ES-I3 (cell line): ENCODE results near the gene ASPG.
"Not testable (repeated sequence)": the region's sequence is repeated elsewhere in the genome, so short reads cannot be mapped to it uniquely, and the experiment has no call there.

ENCODE experiments used
- H3K36me3 ChIP-seq: 2 replicates; pipeline ENCODE4 v1.6.1; 2013; ENCODE audit warnings: mild to moderate bottlenecking, low read length, control low read depth, moderate library complexity; ENCODE audit not compliant: insufficient read depth
- H3K4me1 ChIP-seq: 2 replicates; pipeline ENCODE4 v1.6.1; 2013; ENCODE audit warnings: mild to moderate bottlenecking, control low read depth, low read length; ENCODE audit not compliant: insufficient read depth
- H3K9ac ChIP-seq: 2 replicates; pipeline ENCODE4 v1.6.1; 2013; ENCODE audit warnings: low read depth, mild to moderate bottlenecking, low read length, moderate library complexity
- H3K9me3 ChIP-seq: 2 replicates; pipeline ENCODE4 v1.6.1; 2013; ENCODE audit warnings: mild to moderate bottlenecking, low read length, moderate library complexity; ENCODE audit not compliant: control insufficient read depth, insufficient read depth

The ASPG gene

GRCh38 chr14:104150136-104151025 is 64.9 kb downstream of the ASPG start:
- peaks cover 28% of the 10 kb centered on the region for H3K4me1 ChIP-seq
- no peaks in the 10 kb centered on the region for H3K36me3 ChIP-seq
- no peaks in the 10 kb centered on the region for H3K9me3 ChIP-seq
- H3K9ac ChIP-seq: no peak overlapping the region

GRCh38 chr14:104151026-104151381 is 65.5 kb downstream of the ASPG start:
- Histone ChIP-seq H3K9me3 (no peaks in the 10 kb centered on the region), H3K36me3 (no peaks in the 10 kb centered on the region), H3K4me1 (peaks cover 28% of the 10 kb centered on the region), H3K9ac (no peak overlapping the region)

- no peaks in the 10 kb centered on the region for H3K36me3 ChIP-seq
- peaks cover 28% of the 10 kb centered on the region for H3K4me1 ChIP-seq
- no peaks in the 10 kb centered on the region for H3K9me3 ChIP-seq
- no peak overlapping the region for H3K9ac ChIP-seq
These were observed 66.2 kb downstream of the ASPG start for GRCh38 chr14:104151566-104152245.

GRCh38 chr14:104152246-104152575 is 66.7 kb downstream of the ASPG start:
- Histone ChIP-seq H3K36me3 (no peaks in the 10 kb centered on the region), H3K9me3 (no peaks in the 10 kb centered on the region), H3K4me1 (peaks cover 28% of the 10 kb centered on the region), H3K9ac (no peak overlapping the region)

- peaks cover 26% of the 10 kb centered on the region for H3K4me1 ChIP-seq
These were observed 67.3 kb downstream of the ASPG start for GRCh38 chr14:104152686-104153393.

GRCh38 chr14:104153394-104153755 is 67.9 kb downstream of the ASPG start:
- not testable (repeated sequence) for H3K36me3 ChIP-seq, H3K9ac ChIP-seq, H3K9me3 ChIP-seq
- peaks cover 20% of the 10 kb centered on the region; the same call in 1 of the 2 replicates for H3K4me1 ChIP-seq

More at GRCh38 chr14:104152686-104153393, 67.3 kb downstream of the ASPG start:
- Histone ChIP-seq H3K9me3 (no peaks in the 10 kb centered on the region), H3K36me3 (no peaks in the 10 kb centered on the region), H3K9ac (no peak overlapping the region)

GRCh38 chr14:104154246-104154645 is 68.7 kb downstream of the ASPG start:
- H3K9me3 ChIP-seq: no peaks in the 10 kb centered on the region
- no peaks in the 10 kb centered on the region for H3K36me3 ChIP-seq
- H3K4me1 ChIP-seq: peaks cover 14% of the 10 kb centered on the region; the same call in 1 of the 2 replicates

GRCh38 chr14:104155513-104155912 is 70.0 kb downstream of the ASPG start:
- H3K9me3 ChIP-seq: no peaks in the 10 kb centered on the region
- peaks cover 4% of the 10 kb centered on the region; the same call in 1 of the 2 replicates for H3K4me1 ChIP-seq
- no peak overlapping the region for H3K9ac ChIP-seq
- no peaks in the 10 kb centered on the region for H3K36me3 ChIP-seq

More at GRCh38 chr14:104154246-104154645, 68.7 kb downstream of the ASPG start:
- no peak overlapping the region for H3K9ac ChIP-seq

GRCh38 chr14:104156142-104156541 is 70.6 kb downstream of the ASPG start:
- no peaks in the 10 kb centered on the region for H3K4me1 ChIP-seq
- no peak overlapping the region for H3K9ac ChIP-seq
- no peaks in the 10 kb centered on the region for H3K36me3 ChIP-seq
- no peaks in the 10 kb centered on the region for H3K9me3 ChIP-seq

- Histone ChIP-seq H3K4me1 (no peaks in the 10 kb centered on the region), H3K36me3 (no peaks in the 10 kb centered on the region), H3K9ac (no peak overlapping the region), H3K9me3 (no peaks in the 10 kb centered on the region)
These were observed 71.8 kb downstream of the ASPG start for GRCh38 chr14:104157016-104157928.

GRCh38 chr14:104158827-104159798 is 73.6 kb downstream of the ASPG start:
- Histone ChIP-seq H3K9me3 (no peaks in the 10 kb centered on the region), H3K4me1 (no peaks in the 10 kb centered on the region), H3K36me3 (no peaks in the 10 kb centered on the region), H3K9ac (no peak overlapping the region)

- H3K9ac ChIP-seq: no peak overlapping the region
- no peaks in the 10 kb centered on the region for H3K36me3 ChIP-seq
- no peaks in the 10 kb centered on the region for H3K4me1 ChIP-seq
- no peaks in the 10 kb centered on the region for H3K9me3 ChIP-seq
These were observed 74.5 kb downstream of the ASPG start for GRCh38 chr14:104159990-104160389.
